ENCODE data around the gene TMEM205. TPM values are rescaled to one million over a fixed set of nuclear protein-coding genes. Genes with fewer than 3 reads are reported as not detected.

Gene TMEM205
- total and polyA plus RNA-seq, 2 of the 13 experiments (the other 11 are each of a cell fraction or from before 2014, with no cell fraction given) = 45.5 to 98.7 TPM

DNA sequence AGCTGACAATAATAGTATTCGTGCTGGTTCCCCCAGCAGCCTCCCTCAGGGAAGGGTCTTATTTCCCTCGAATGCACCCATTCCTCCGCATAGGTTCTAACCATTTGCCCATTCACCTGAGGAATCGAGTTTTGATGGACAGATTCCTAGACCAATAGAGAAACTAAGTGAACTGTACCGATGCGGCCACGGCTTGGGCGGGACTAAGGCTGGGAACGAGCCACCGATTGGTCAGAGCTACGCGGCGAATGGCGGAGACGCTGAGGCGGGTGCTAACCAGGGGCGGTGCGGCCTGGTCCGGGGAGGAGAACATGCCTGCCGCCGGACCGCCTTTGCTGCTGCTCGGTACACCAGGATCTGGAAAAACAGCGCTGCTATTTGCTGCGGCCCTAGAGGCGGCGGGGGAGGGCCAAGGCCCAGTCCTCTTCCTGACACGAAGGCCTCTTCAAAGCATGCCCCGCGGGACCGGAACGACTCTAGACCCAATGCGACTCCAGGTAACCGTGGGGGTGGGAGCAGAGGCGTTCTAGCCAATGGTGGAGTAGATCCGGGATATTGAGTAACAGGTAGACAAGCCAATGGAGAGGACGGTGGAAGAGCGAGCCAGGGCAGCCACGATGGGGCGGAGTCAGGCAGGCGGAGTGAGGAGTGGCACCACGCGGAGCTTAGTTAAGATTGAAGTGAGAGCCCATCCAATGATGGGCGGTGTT lies 28.5 kb upstream of the TMEM205 start, which contains the start of gene SWSAP1 (continued):
- TF ChIP-seq, protein P1, sequence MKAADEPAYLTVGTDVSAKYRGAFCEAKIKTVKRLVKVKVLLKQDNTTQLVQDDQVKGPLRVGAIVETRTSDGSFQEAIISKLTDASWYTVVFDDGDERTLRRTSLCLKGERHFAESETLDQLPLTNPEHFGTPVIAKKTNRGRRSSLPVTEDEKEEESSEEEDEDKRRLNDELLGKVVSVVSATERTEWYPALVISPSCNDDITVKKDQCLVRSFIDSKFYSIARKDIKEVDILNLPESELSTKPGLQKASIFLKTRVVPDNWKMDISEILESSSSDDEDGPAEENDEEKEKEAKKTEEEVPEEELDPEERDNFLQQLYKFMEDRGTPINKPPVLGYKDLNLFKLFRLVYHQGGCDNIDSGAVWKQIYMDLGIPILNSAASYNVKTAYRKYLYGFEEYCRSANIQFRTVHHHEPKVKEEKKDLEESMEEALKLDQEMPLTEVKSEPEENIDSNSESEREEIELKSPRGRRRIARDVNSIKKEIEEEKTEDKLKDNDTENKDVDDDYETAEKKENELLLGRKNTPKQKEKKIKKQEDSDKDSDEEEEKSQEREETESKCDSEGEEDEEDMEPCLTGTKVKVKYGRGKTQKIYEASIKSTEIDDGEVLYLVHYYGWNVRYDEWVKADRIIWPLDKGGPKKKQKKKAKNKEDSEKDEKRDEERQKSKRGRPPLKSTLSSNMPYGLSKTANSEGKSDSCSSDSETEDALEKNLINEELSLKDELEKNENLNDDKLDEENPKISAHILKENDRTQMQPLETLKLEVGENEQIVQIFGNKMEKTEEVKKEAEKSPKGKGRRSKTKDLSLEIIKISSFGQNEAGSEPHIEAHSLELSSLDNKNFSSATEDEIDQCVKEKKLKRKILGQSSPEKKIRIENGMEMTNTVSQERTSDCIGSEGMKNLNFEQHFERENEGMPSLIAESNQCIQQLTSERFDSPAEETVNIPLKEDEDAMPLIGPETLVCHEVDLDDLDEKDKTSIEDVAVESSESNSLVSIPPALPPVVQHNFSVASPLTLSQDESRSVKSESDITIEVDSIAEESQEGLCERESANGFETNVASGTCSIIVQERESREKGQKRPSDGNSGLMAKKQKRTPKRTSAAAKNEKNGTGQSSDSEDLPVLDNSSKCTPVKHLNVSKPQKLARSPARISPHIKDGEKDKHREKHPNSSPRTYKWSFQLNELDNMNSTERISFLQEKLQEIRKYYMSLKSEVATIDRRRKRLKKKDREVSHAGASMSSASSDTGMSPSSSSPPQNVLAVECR (CRISPR knock-in tag; IDR thresholded peaks at IDR 0.05; ENCODE audit: borderline replicate concordance) = peak; percentile 88
- TF ChIP-seq ERF (CRISPR knock-in tag; IDR thresholded peaks at IDR 0.05) (peak; percentile 63; the same call in 1 of the 2 replicates), FOXJ3 (CRISPR knock-in tag; IDR thresholded peaks at IDR 0.05; ENCODE audit: borderline replicate concordance) (no peak), ZNF432 (CRISPR knock-in tag; IDR thresholded peaks at IDR 0.05; ENCODE audit: borderline replicate concordance) (no peak), HNRNPL (IDR thresholded peaks at IDR 0.05; ENCODE audit: low read depth, low read length) (0 out of 2 replicates have a peak, but pooled peaks have one; percentile 44), DPF2 (CRISPR knock-in tag; IDR thresholded peaks at IDR 0.05; ENCODE audit: borderline replicate concordance, low read depth) (no peak), NFRKB (IDR thresholded peaks at IDR 0.05) (no peak), TBX2 (CRISPR knock-in tag; IDR thresholded peaks at IDR 0.05; ENCODE audit: borderline replicate concordance) (peak; percentile 56; the same call in 1 of the 2 replicates), NR2C2 (CRISPR knock-in tag; IDR thresholded peaks at IDR 0.05; ENCODE audit: borderline replicate concordance) (peak; percentile 79), ZNF234 (CRISPR knock-in tag; conservative IDR thresholded peaks at IDR 0.05) (no peak), ZNF468 (CRISPR knock-in tag; IDR thresholded peaks at IDR 0.05) (no peak), SIN3A (IDR thresholded peaks at IDR 0.05; ENCODE audit: borderline replicate concordance, low read depth, low read length) (no peak), ZFP1 (CRISPR knock-in tag; IDR thresholded peaks at IDR 0.05) (no peak), SRSF9 (IDR thresholded peaks at IDR 0.05; ENCODE audit: borderline replicate concordance, insufficient read depth, low read depth, low read length, poor library complexity, severe bottlenecking) (no peak), USF2 (IDR thresholded peaks at IDR 0.05; ENCODE audit: low read depth, low read length) (no peak), USF2 (CRISPR knock-in tag; IDR thresholded peaks at IDR 0.05; ENCODE audit: borderline replicate concordance) (no peak), SP1 (IDR thresholded peaks at IDR 0.05) (no peak), SP1 (CRISPR knock-in tag; IDR thresholded peaks at IDR 0.05) (peak; percentile 62; the same call in 1 of the 2 replicates), KDM1A (CRISPR knock-in tag; IDR thresholded peaks at IDR 0.05) (no peak)
- TF ChIP-seq, protein P2, sequence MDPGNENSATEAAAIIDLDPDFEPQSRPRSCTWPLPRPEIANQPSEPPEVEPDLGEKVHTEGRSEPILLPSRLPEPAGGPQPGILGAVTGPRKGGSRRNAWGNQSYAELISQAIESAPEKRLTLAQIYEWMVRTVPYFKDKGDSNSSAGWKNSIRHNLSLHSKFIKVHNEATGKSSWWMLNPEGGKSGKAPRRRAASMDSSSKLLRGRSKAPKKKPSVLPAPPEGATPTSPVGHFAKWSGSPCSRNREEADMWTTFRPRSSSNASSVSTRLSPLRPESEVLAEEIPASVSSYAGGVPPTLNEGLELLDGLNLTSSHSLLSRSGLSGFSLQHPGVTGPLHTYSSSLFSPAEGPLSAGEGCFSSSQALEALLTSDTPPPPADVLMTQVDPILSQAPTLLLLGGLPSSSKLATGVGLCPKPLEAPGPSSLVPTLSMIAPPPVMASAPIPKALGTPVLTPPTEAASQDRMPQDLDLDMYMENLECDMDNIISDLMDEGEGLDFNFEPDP (CRISPR knock-in tag; conservative IDR thresholded peaks at IDR 0.05) = no peak
- TF ChIP-seq, protein P3, sequence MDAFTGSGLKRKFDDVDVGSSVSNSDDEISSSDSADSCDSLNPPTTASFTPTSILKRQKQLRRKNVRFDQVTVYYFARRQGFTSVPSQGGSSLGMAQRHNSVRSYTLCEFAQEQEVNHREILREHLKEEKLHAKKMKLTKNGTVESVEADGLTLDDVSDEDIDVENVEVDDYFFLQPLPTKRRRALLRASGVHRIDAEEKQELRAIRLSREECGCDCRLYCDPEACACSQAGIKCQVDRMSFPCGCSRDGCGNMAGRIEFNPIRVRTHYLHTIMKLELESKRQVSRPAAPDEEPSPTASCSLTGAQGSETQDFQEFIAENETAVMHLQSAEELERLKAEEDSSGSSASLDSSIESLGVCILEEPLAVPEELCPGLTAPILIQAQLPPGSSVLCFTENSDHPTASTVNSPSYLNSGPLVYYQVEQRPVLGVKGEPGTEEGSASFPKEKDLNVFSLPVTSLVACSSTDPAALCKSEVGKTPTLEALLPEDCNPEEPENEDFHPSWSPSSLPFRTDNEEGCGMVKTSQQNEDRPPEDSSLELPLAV (CRISPR knock-in tag; conservative IDR thresholded peaks at IDR 0.05; ENCODE audit: low read depth) = no peak
